GM10266 (cell line): ENCODE data around the gene B3GALT2.
A peak's percentile ranks its signal among the peaks of the same experiment; 100 is the strongest.
"Not testable (repeated sequence)": the region's sequence is repeated elsewhere in the genome, so short reads cannot be mapped to it uniquely, and the experiment has no call there.

Experiments used
- DNase-seq: peaks from one replicate; pipeline ENCODE4 v3.0.0; 2012; ENCODE audit errors: extremely low spot score
- TF ChIP-seq, protein P1 (sequence below): IDR thresholded peaks from 2 replicates; pipeline ENCODE4 v1.5.1; 2012; ENCODE audit warnings: mild to moderate bottlenecking, low read depth; ENCODE audit not compliant: control insufficient read depth, insufficient read depth; ENCODE audit errors: missing control alignments

Gene B3GALT2

GRCh38 chr1:193192586-193192985, 6.2 kb upstream of the B3GALT2 start:
- TF ChIP-seq, protein P1, sequence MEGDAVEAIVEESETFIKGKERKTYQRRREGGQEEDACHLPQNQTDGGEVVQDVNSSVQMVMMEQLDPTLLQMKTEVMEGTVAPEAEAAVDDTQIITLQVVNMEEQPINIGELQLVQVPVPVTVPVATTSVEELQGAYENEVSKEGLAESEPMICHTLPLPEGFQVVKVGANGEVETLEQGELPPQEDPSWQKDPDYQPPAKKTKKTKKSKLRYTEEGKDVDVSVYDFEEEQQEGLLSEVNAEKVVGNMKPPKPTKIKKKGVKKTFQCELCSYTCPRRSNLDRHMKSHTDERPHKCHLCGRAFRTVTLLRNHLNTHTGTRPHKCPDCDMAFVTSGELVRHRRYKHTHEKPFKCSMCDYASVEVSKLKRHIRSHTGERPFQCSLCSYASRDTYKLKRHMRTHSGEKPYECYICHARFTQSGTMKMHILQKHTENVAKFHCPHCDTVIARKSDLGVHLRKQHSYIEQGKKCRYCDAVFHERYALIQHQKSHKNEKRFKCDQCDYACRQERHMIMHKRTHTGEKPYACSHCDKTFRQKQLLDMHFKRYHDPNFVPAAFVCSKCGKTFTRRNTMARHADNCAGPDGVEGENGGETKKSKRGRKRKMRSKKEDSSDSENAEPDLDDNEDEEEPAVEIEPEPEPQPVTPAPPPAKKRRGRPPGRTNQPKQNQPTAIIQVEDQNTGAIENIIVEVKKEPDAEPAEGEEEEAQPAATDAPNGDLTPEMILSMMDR, result no peak
- DNase-seq, result no peak

DNA sequence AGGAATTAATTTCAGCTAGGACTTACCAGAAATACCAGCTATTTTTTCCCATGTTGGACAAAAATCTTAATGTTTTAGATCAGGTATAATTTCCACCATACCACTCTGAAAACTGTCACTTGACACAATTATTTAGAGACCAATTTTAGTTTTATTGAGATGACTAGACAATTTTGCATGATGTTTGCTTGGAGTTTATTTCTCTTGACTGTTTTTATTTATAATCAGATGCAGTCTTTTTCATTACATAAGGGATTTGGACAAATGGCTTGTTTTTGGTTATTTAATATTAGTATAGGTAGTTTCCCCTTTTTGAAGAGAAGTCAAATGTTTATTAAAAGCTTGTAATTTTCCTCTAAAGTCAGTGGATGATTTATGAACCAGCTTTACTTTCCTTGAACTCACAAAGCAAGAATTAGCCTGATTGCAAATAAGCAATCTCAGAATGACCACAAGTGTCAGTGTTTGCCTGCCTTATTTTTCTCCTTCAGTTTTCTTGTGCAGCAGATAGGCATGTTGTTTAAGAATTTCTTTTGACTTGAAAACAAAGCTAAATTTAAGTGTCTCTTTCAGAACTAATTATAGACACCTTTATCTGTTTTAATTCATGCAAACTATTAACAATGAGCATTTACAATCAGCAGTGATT, 3.8 kb upstream of the B3GALT2 start:
- no peak for DNase-seq

DNA sequence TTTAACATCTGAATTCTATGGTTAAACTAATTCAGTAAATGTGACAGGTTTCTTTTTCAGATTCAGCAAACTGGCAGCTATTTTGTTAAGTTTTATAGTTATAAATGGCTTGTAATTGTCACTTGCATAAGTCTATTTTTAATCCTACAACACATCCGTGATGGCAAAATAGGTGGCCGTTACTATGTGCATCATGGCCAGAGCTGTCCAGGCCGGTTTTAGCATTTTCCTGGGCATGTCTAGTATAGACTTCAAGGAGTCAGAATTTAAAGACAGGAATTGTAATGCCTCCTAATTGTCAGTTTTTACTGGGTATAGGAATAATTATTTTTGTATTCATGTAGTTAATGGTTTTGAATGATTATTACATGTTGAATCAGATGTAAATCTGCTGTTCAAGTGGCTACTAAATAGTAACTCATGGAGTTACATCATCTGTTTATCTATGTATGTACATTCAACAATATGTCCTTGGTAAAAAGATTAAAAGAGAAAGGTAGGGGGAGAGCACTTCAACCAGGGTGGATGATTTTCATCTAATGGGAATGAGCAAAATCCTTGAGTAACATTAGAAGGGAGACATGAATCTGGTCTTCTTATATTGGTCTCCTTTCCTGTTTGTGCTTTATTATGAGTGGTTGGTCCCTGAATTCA, 3.2 kb upstream of the B3GALT2 start:
- TF ChIP-seq, protein P1, result no peak
- no peak for DNase-seq

More for the DNA sequence above, 3.8 kb upstream of the B3GALT2 start:
- TF ChIP-seq, protein P1, result peak; percentile 15

DNA sequence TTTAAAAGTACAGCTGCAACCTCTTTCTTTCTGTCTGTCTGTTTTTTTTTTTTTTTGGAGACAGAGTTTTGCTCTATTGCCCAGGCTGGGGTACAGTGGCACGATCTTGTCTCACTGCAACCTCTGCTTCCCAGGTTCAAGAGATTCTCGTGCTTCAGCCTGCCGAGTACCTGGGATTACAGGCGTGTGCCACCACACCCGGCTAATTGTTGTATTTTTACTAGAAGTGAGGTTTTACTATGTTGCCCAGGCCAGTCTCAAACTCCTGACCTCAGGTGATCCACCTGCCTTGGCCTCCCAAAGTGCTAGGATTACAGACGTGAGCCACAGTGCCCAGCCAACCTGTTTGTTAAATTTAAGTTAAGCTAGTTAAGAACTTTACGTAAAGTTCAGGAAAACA, 2.5 kb upstream of the B3GALT2 start:
- not testable (repeated sequence) for DNase-seq

- TF ChIP-seq, protein P1, result no peak
- DNase-seq, result no peak
Observed at GRCh38 chr1:193187114-193187513, 701 bp upstream of the B3GALT2 start.

GRCh38 chr1:193185211-193185610, 1.2 kb downstream of the B3GALT2 start:
- no peak for DNase-seq
- TF ChIP-seq, protein P1, result no peak

GRCh38 chr1:193184776-193185175, 1.6 kb downstream of the B3GALT2 start:
- DNase-seq, result no peak
- TF ChIP-seq, protein P1, result no peak
